H9 (cell line): ENCODE data around the gene PUM2. TPM values are rescaled to one million over a fixed set of nuclear protein-coding genes. Genes with fewer than 3 reads are reported as not detected.

Source experiments
- DNase-seq: peaks from one replicate; pipeline ENCODE4 v3.0.0-alpha.2; 2017
- H2AFZ ChIP-seq: one replicate; pipeline ENCODE4 v1.6.1; 2013; ENCODE audit warnings: mild to moderate bottlenecking, low read length, control low read depth, moderate library complexity
- H2AK5ac ChIP-seq: 2 replicates; pipeline ENCODE4 v1.6.1; 2013; ENCODE audit warnings: low read length, control low read depth, mixed read lengths; ENCODE audit not compliant: insufficient read length
- H2BK120ac ChIP-seq: one replicate; pipeline ENCODE4 v1.6.1; 2013; ENCODE audit warnings: low read depth, mild to moderate bottlenecking, low read length, control low read depth, inconsistent platforms; ENCODE audit not compliant: poor library complexity, severe bottlenecking
- H2BK12ac ChIP-seq: 2 replicates; pipeline ENCODE4 v1.6.1; 2013; ENCODE audit warnings: low read length, control low read depth, mixed read lengths, low read depth; ENCODE audit not compliant: insufficient read length
- H2BK15ac ChIP-seq: 2 replicates; pipeline ENCODE4 v1.6.1; 2013; ENCODE audit warnings: low read depth, low read length, control low read depth
- H2BK20ac ChIP-seq: one replicate; pipeline ENCODE4 v1.6.1; 2013; ENCODE audit warnings: low read depth, mild to moderate bottlenecking, low read length, control low read depth, inconsistent platforms; ENCODE audit not compliant: poor library complexity, severe bottlenecking
- H2BK5ac ChIP-seq: 2 replicates; pipeline ENCODE4 v1.6.1; 2013; ENCODE audit warnings: low read length, control low read depth, mixed read lengths; ENCODE audit not compliant: insufficient read length
- H3K14ac ChIP-seq: 2 replicates; pipeline ENCODE4 v1.6.1; 2013; ENCODE audit warnings: low read length, control low read depth; ENCODE audit not compliant: insufficient read depth
- H3K18ac ChIP-seq: 2 replicates; pipeline ENCODE4 v1.6.1; 2013; ENCODE audit warnings: low read depth, mild to moderate bottlenecking, mixed read lengths, low read length, control low read depth; ENCODE audit not compliant: insufficient read length
- H3K23ac ChIP-seq: 2 replicates; pipeline ENCODE4 v1.6.1; 2013; ENCODE audit warnings: low read length, control low read depth, mixed read lengths, low read depth; ENCODE audit not compliant: insufficient read length
- H3K23me2 ChIP-seq: 2 replicates; pipeline ENCODE4 v1.6.1; 2013; ENCODE audit warnings: low read depth, mild to moderate bottlenecking, mixed read lengths, low read length, control low read depth; ENCODE audit not compliant: insufficient read length, poor library complexity, severe bottlenecking
- H3K27ac ChIP-seq: 2 replicates; pipeline ENCODE4 v1.5.1; 2013; ENCODE audit warnings: low read length, control low read depth, mixed read lengths, low read depth; ENCODE audit not compliant: insufficient read length
- H3K27me3 ChIP-seq: 2 replicates; pipeline ENCODE4 v1.6.1; 2013; ENCODE audit warnings: low read length, control low read depth, inconsistent platforms; ENCODE audit not compliant: insufficient read depth
- H3K4ac ChIP-seq: 2 replicates; pipeline ENCODE4 v1.6.1; 2013; ENCODE audit warnings: low read depth, mild to moderate bottlenecking, control low read depth, inconsistent platforms, low read length, moderate library complexity
- H3K4me1 ChIP-seq: 2 replicates; pipeline ENCODE4 v1.6.1; 2013; ENCODE audit warnings: low read length, control low read depth, inconsistent platforms; ENCODE audit not compliant: insufficient read depth
- H3K4me2 ChIP-seq: 2 replicates; pipeline ENCODE4 v1.6.1; 2013; ENCODE audit warnings: low read length, control low read depth, mixed read lengths; ENCODE audit not compliant: insufficient read length, insufficient read depth
- H3K56ac ChIP-seq: 2 replicates; pipeline ENCODE4 v1.6.1; 2013; ENCODE audit warnings: low read depth, mild to moderate bottlenecking, mixed read lengths, low read length, control low read depth; ENCODE audit not compliant: insufficient read length
- H3K79me1 ChIP-seq: 2 replicates; pipeline ENCODE4 v1.6.1; 2013; ENCODE audit warnings: low read depth, mild to moderate bottlenecking, moderate library complexity, low read length, control low read depth, inconsistent platforms; ENCODE audit not compliant: insufficient read depth, poor library complexity, severe bottlenecking
- H3K79me2 ChIP-seq: 2 replicates; pipeline ENCODE4 v1.6.1; 2013; ENCODE audit warnings: low read length, control low read depth, inconsistent platforms; ENCODE audit not compliant: insufficient read depth
- H3K9ac ChIP-seq: 2 replicates; pipeline ENCODE4 v1.6.1; 2013; ENCODE audit warnings: low read length, control low read depth, mixed read lengths; ENCODE audit not compliant: insufficient read length; ENCODE audit errors: extremely low read depth
- H3K9me3 ChIP-seq: one replicate; pipeline ENCODE4 v1.6.1; 2013; ENCODE audit warnings: low read depth, low read length, inconsistent platforms; ENCODE audit not compliant: control insufficient read depth
- H3T11ph ChIP-seq: one replicate; pipeline ENCODE4 v1.6.1; 2013; ENCODE audit warnings: mild to moderate bottlenecking, low read length, control low read depth, inconsistent platforms
- H4K20me1 ChIP-seq: one replicate; pipeline ENCODE4 v1.6.1; 2013; ENCODE audit not compliant: control insufficient read depth, insufficient read length, insufficient read depth
- H4K5ac ChIP-seq: 2 replicates; pipeline ENCODE4 v1.6.1; 2013; ENCODE audit warnings: low read depth, mild to moderate bottlenecking, mixed read lengths, low read length, control low read depth; ENCODE audit not compliant: insufficient read length
- H4K8ac ChIP-seq: replicated peaks from 2 replicates; pipeline ENCODE4 v1.6.1; 2013; ENCODE audit warnings: low read length, control low read depth, mixed read lengths, low read depth; ENCODE audit not compliant: insufficient read length
- H4K91ac ChIP-seq: 2 replicates; pipeline ENCODE4 v1.6.1; 2013; ENCODE audit warnings: low read depth, mild to moderate bottlenecking, moderate library complexity, mixed read lengths, low read length, control low read depth; ENCODE audit not compliant: insufficient read length
- H3K27ac Mint-ChIP-seq, 3 experiments: 2 replicates in 2 of 3; 3 replicates in 1 of 3; pipeline ENCODE4 v1.8.0; 2020 to 2021; ENCODE audit warnings: mixed read lengths in 3 of 3, mild to moderate bottlenecking in 1 of 3, moderate library complexity in 1 of 3
- H3K27me3 Mint-ChIP-seq: 2 replicates; pipeline ENCODE4 v1.8.0; 2021; ENCODE audit warnings: low read depth, mild to moderate bottlenecking, moderate library complexity, mixed read lengths
- H3K36me3 Mint-ChIP-seq, 3 experiments: 2 replicates in 2 of 3; 3 replicates in 1 of 3; pipeline ENCODE4 v1.8.0; 2020 to 2021; ENCODE audit warnings: low read depth in 3 of 3, mixed read lengths in 3 of 3; ENCODE audit not compliant: insufficient read depth in 1 of 3
- H3K4me1 Mint-ChIP-seq, 2 experiments: 2 replicates each; pipeline ENCODE4 v1.8.0; 2020; ENCODE audit warnings: mixed read lengths in 2 of 2
- H3K4me3 Mint-ChIP-seq, 2 experiments: 2 replicates in 1 of 2; 3 replicates in 1 of 2; pipeline ENCODE4 v1.8.0; 2020 to 2021; ENCODE audit warnings: mild to moderate bottlenecking in 2 of 2, mixed read lengths in 2 of 2, moderate library complexity in 1 of 2
- H3K9me3 Mint-ChIP-seq, 2 experiments: 2 replicates in 1 of 2; 3 replicates in 1 of 2; pipeline ENCODE4 v1.8.0; 2020; ENCODE audit warnings: mild to moderate bottlenecking in 2 of 2, mixed read lengths in 2 of 2, moderate library complexity in 1 of 2
- CTCF ChIP-seq: fragments of 200-600 bp; sonication (generic); conservative IDR thresholded peaks from 3 replicates; pipeline ENCODE4 v1.8.0; 2021; ENCODE audit warnings: antibody characterized with exemption, mild to moderate bottlenecking
- WGBS: extraction: QIAGEN DNeasy Blood & Tissue Kit; methylation state at CpG from one replicate; pipeline ENCODE4 v1.1.7; 2013; ENCODE audit warnings: missing lambda C conversion rate, low lambda C conversion rate, mixed read lengths; ENCODE audit not compliant: insufficient read length; ENCODE audit errors: extremely low coverage; 5-methylcytosine and 5-hydroxymethylcytosine counted together
- total RNA-seq: library from RNA; stranded (reverse); gene quantifications from 2 replicates; pipeline ENCODE4 v1.2.1, GENCODE V29; 2021

Gene PUM2
- total RNA-seq, 1 experiment from 2014 or later = 96.6 TPM

GRCh38 chr2:20224716-20225293, 125.8 kb downstream of the PUM2 start, which contains the start of gene SDC1:
Gene SDC1 (minus strand): TSS chr2:20225130. CDS start chr2:20224867, 263 bp downstream.
- Histone ChIP-seq H2BK12ac (no peak within 1 kb of the TSS), H4K8ac (no peak within 1 kb of the TSS), H3K23me2 (peaks cover 10% of the 10 kb centered on the region), H2BK15ac (no peak within 1 kb of the TSS), H3T11ph (no peak within 1 kb of the TSS), H3K9me3 (no peaks in the 10 kb centered on the region), H4K20me1 (no peaks in the 10 kb centered on the region), H2AFZ (no peak within 1 kb of the TSS), H4K5ac (no peak within 1 kb of the TSS), H3K4me1 (peaks cover 9% of the 10 kb centered on the region; the same call in 1 of the 2 replicates), H3K27ac (no peak within 1 kb of the TSS), H2AK5ac (no peak within 1 kb of the TSS), H3K27me3 (no peaks in the 10 kb centered on the region), H3K4me2 (peak within 1 kb of the TSS; percentile 71), H3K79me1 (no peaks in the 10 kb centered on the region), H3K79me2 (peaks cover 7% of the 10 kb centered on the region; the same call in 1 of the 2 replicates), H4K91ac (no peak within 1 kb of the TSS), H3K18ac (peak within 1 kb of the TSS; percentile 55), H2BK20ac (no peak within 1 kb of the TSS), H2BK120ac (no peak within 1 kb of the TSS), H3K23ac (no peak within 1 kb of the TSS), H3K56ac (no peak within 1 kb of the TSS), H3K14ac (peak within 1 kb of the TSS; percentile 50), H3K4ac (no peak within 1 kb of the TSS), H3K9ac (peak within 1 kb of the TSS; percentile 35), H2BK5ac (no peak within 1 kb of the TSS)
- H3K36me3 Mint-ChIP-seq = peaks cover 5 to 11% (median 8%) of the 10 kb centered on the region in 3 experiments; a peak in 5 of 7 replicates
- no CpG with 5 or more reads among the region's 65 CpGs for WGBS
- H3K27me3 Mint-ChIP-seq = peaks cover 33% of the 10 kb centered on the region
- H3K9me3 Mint-ChIP-seq = no peaks in the 10 kb centered on the region; a peak in 2 of 5 replicates
- H3K4me3 Mint-ChIP-seq = peak within 1 kb of the TSS; percentile 67 to 81
- TF ChIP-seq CTCF = no peak
- peak; percentile 76 for DNase-seq
- H3K27ac Mint-ChIP-seq = peak within 1 kb of the TSS in 2 of 3 experiments; percentile 35 to 62; a peak in 2 of 7 replicates
- H3K4me1 Mint-ChIP-seq = peaks cover 28 to 31% of the 10 kb centered on the region in 2 experiments
